Smooth muscle cell (in vitro differentiated cells): ENCODE data around the gene HAO2. TPM values are rescaled to one million over a fixed set of nuclear protein-coding genes. Genes with fewer than 3 reads are reported as not detected.

Experiments
- DNase-seq: peaks from one replicate; lab custom pipeline; 2025; ENCODE audit not compliant: unreplicated experiment; lab: John Stamatoyannopoulos, UW
- H2AFZ ChIP-seq: fragments of 200-600 bp; sonication (generic); 2 replicates; pipeline ENCODE4 v1.6.0; 2016; ENCODE audit warnings: antibody characterized with exemption, low read depth, mild to moderate bottlenecking
- H3F3A ChIP-seq: fragments of 200-600 bp; sonication (generic); 2 replicates; pipeline ENCODE4 v1.6.0; 2017; ENCODE audit warnings: antibody characterized with exemption, low read depth
- H3K27ac ChIP-seq: fragments of 200-600 bp; sonication (generic); 2 replicates; pipeline ENCODE4 v1.5.1; 2016; ENCODE audit warnings: low read depth, mild to moderate bottlenecking
- H3K27me3 ChIP-seq: fragments of 200-600 bp; sonication (generic); 2 replicates; pipeline ENCODE4 v1.6.1; 2016; ENCODE audit warnings: low read depth, mild to moderate bottlenecking
- H3K36me3 ChIP-seq: fragments of 200-600 bp; sonication (generic); 2 replicates; pipeline ENCODE4 v1.5.1; 2016; ENCODE audit warnings: low read depth
- H3K4me1 ChIP-seq: fragments of 200-600 bp; sonication (generic); 2 replicates; pipeline ENCODE4 v1.5.1; 2016; ENCODE audit warnings: low read depth
- H3K4me2 ChIP-seq: fragments of 200-600 bp; sonication (generic); 2 replicates; pipeline ENCODE4 v1.6.0; 2016; ENCODE audit warnings: mild to moderate bottlenecking
- H3K4me3 ChIP-seq: fragments of 200-600 bp; sonication (generic); 2 replicates; pipeline ENCODE4 v1.5.1; 2016; ENCODE audit warnings: mild to moderate bottlenecking
- H3K79me2 ChIP-seq: fragments of 200-600 bp; sonication (generic); 2 replicates; pipeline ENCODE4 v1.6.0; 2016; ENCODE audit warnings: low read depth, mild to moderate bottlenecking
- H3K9ac ChIP-seq: fragments of 200-600 bp; sonication (generic); 2 replicates; pipeline ENCODE4 v1.6.0; 2016; ENCODE audit warnings: low read depth
- H3K9me3 ChIP-seq: fragments of 200-600 bp; sonication (generic); replicated peaks from 2 replicates; pipeline ENCODE4 v1.5.1; 2016; ENCODE audit warnings: low read depth
- H4K20me1 ChIP-seq: fragments of 200-600 bp; sonication (generic); 2 replicates; pipeline ENCODE4 v1.6.0; 2016; ENCODE audit warnings: low read depth
- WGBS: methylation state at CpG from one replicate; pipeline ENCODE4 v1.1.7; 2016; ENCODE audit warnings: low lambda C conversion rate; 5-methylcytosine and 5-hydroxymethylcytosine counted together
- polyA plus RNA-seq: library from polyadenylated mRNA; unstranded; fragments of >200 nt; fragmentation: Nextera tagmentation; extraction: Ambion mirVana; gene quantifications from 2 replicates; pipeline ENCODE4 v1.2.1, GENCODE V29; 2016
- total RNA-seq: library from RNA; depleted of rRNA; stranded (reverse); fragments of >200 nt; gene quantifications from 2 replicates; pipeline ENCODE4 v1.2.3, GENCODE V29; 2014
- TF ChIP-seq, protein P1 (sequence below): fragments of 200-600 bp; sonication (generic); IDR thresholded peaks from 2 replicates; pipeline ENCODE4 v1.5.1; 2017; ENCODE audit warnings: borderline replicate concordance, mild to moderate bottlenecking, antibody characterized with exemption; ENCODE audit not compliant: insufficient read depth, poor library complexity, severe bottlenecking

Gene HAO2
- total and polyA plus RNA-seq, 2 experiments from 2014 or later: not detected

DNA sequence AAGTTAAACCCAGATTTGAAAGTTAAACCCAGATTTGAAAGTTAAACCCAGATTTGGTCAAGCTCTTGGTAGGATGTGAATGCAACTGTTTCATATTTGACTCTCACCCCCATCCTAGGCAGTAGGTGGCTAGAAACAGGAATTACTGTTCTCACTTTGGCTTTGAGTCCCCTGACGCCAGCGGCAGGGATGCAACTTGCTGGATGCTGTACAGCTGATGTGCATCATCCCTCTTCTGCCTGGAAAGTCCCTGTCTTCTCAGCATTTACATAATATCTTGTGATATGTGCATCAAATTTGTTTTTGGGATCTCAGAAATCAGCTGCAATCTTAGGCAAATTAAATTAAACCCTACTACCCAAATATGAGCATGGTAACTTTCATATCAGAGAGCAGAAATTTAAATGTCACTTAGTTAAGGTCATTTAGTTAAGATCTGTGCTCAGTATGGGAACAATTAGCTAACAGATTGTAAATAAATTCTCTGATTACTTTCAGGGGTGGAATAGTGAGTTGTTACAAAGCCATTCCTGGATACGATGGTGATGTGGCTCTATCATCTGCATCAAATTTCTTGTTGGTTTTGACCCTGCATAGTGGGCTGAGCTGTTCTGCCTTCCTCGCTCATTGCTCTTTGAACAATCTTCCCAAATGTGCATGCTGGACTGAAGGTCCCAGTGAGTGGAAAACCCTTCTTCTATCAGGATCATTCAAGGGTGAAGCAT is 6.8 kb upstream of the HAO2 start:
- TF ChIP-seq, protein P1, sequence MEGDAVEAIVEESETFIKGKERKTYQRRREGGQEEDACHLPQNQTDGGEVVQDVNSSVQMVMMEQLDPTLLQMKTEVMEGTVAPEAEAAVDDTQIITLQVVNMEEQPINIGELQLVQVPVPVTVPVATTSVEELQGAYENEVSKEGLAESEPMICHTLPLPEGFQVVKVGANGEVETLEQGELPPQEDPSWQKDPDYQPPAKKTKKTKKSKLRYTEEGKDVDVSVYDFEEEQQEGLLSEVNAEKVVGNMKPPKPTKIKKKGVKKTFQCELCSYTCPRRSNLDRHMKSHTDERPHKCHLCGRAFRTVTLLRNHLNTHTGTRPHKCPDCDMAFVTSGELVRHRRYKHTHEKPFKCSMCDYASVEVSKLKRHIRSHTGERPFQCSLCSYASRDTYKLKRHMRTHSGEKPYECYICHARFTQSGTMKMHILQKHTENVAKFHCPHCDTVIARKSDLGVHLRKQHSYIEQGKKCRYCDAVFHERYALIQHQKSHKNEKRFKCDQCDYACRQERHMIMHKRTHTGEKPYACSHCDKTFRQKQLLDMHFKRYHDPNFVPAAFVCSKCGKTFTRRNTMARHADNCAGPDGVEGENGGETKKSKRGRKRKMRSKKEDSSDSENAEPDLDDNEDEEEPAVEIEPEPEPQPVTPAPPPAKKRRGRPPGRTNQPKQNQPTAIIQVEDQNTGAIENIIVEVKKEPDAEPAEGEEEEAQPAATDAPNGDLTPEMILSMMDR: no peak
- no peak for DNase-seq

DNA sequence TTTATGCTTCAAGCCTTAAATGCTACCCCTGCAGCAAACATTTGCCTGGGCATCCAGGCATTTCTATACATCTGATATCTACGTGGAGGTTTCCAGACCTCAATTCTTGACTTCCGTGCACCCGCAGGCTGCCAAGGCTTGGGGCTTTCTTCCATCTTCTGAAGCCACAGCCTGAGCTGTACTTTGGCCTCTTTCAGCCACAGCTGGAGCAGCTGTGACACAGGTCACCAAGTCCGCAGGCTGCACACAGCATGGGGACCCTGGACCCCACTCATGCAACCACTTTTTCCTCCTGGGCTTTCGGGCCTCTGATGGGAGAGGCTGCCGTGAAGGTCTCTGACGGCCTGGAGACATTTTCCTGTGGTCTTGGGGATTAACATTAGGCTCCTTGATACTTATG is 5.4 kb upstream of the HAO2 start:
- no peak for DNase-seq
- Histone ChIP-seq H3K4me1 (no peaks in the 10 kb centered on the region), H3K9me3 (no peaks in the 10 kb centered on the region), H3K79me2 (no peaks in the 10 kb centered on the region), H3K27me3 (no peaks in the 10 kb centered on the region), H3K4me3 (no peak overlapping the region), H4K20me1 (no peaks in the 10 kb centered on the region), H3K4me2 (no peak overlapping the region), H3K9ac (no peak overlapping the region), H3F3A (no peaks in the 10 kb centered on the region), H3K27ac (no peak overlapping the region), H3K36me3 (no peaks in the 10 kb centered on the region), H2AFZ (no peak overlapping the region)
- TF ChIP-seq, protein P1: no peak
- WGBS: 74% methylated on average over 7 of the region's 7 CpGs

More for the DNA sequence above, 6.8 kb upstream of the HAO2 start:
- H3K79me2 ChIP-seq: no peaks in the 10 kb centered on the region
- no peak overlapping the region for H3K9ac ChIP-seq
- H3K27ac ChIP-seq: no peak overlapping the region
- no peaks in the 10 kb centered on the region for H3K9me3 ChIP-seq
- no peak overlapping the region for H3K4me2 ChIP-seq
- no peaks in the 10 kb centered on the region for H3K4me1 ChIP-seq
- no peak overlapping the region for H3K4me3 ChIP-seq
- H3K27me3 ChIP-seq: no peaks in the 10 kb centered on the region
- WGBS: 89% methylated on average over 4 of the region's 4 CpGs
- H3F3A ChIP-seq: no peaks in the 10 kb centered on the region
- H3K36me3 ChIP-seq: no peaks in the 10 kb centered on the region
- no peaks in the 10 kb centered on the region for H4K20me1 ChIP-seq
- H2AFZ ChIP-seq: no peak overlapping the region

DNA sequence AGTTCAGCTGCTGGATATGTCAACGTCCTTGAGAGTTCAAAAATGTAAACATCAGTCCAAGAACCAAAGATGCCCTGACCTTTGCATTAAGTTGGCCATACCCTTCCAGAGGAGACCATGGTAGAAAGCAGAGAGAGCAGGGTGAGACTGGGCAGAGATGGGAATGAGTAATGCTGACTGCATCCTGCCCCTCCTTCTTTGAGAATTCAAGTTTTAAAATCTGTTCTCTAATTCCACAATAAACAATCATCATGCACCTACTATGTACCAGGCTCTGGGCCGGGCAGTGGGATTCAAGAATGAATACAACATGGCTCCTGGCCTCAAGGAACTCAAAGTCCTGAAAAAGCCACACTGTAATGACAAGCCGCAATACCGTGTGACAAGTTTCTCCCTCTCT is 3.9 kb upstream of the HAO2 start:
- H3K27ac ChIP-seq: no peak overlapping the region
- WGBS: 81% methylated on average over 4 of the region's 4 CpGs
- no peak overlapping the region for H3K4me2 ChIP-seq
- no peak overlapping the region for H3K9ac ChIP-seq
- H3K4me1 ChIP-seq: no peaks in the 10 kb centered on the region
- H4K20me1 ChIP-seq: no peaks in the 10 kb centered on the region
- H2AFZ ChIP-seq: no peak overlapping the region
- H3F3A ChIP-seq: no peaks in the 10 kb centered on the region
- no peaks in the 10 kb centered on the region for H3K79me2 ChIP-seq
- H3K36me3 ChIP-seq: no peaks in the 10 kb centered on the region
- no peak for DNase-seq
- H3K9me3 ChIP-seq: no peaks in the 10 kb centered on the region
- peaks cover 2% of the 10 kb centered on the region for H3K27me3 ChIP-seq
- no peak overlapping the region for H3K4me3 ChIP-seq
- TF ChIP-seq, protein P1: no peak

DNA sequence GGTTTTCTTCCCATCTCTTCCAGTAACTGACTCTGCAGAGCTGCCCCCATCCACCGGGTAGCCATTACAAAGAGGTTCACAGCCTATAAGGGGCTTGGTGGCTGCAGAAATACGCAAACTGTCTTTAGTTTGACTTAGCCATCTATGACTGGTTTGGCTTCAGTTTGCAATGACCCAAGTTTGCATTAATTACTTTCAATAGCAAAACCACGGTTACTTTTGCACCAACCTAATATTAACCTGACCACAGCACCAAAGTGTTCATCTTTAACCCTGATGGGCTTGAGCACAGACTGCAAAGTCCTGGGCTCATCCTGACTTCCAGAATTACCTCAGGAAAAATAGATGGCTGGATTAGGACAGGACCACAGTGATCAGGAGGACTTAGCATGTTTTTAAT is 2.2 kb upstream of the HAO2 start:
- Histone ChIP-seq H3K27me3 (peaks cover 9% of the 10 kb centered on the region), H3F3A (no peaks in the 10 kb centered on the region), H3K27ac (no peak overlapping the region), H3K4me1 (no peaks in the 10 kb centered on the region), H4K20me1 (no peaks in the 10 kb centered on the region), H3K9ac (no peak overlapping the region), H2AFZ (no peak overlapping the region), H3K4me2 (no peak overlapping the region), H3K9me3 (no peaks in the 10 kb centered on the region), H3K4me3 (no peak overlapping the region), H3K79me2 (no peaks in the 10 kb centered on the region), H3K36me3 (no peaks in the 10 kb centered on the region)
- TF ChIP-seq, protein P1: no peak
- 98% methylated on average over 3 of the region's 3 CpGs for WGBS
- no peak for DNase-seq
